HG03064 (cell line): Measurements from ENCODE around the gene TMEM185A.
"Not testable (repeated sequence)": the region's sequence is repeated elsewhere in the genome, so short reads cannot be mapped to it uniquely, and the experiment has no call there.

Experiments
- ATAC-seq: cut with Tn5 transposase; IDR thresholded peaks from one replicate; pipeline ENCODE4 v1.9.1; 2021; ENCODE audit warnings: low read depth; ENCODE audit not compliant: unreplicated experiment

TMEM185A gene

DNA sequence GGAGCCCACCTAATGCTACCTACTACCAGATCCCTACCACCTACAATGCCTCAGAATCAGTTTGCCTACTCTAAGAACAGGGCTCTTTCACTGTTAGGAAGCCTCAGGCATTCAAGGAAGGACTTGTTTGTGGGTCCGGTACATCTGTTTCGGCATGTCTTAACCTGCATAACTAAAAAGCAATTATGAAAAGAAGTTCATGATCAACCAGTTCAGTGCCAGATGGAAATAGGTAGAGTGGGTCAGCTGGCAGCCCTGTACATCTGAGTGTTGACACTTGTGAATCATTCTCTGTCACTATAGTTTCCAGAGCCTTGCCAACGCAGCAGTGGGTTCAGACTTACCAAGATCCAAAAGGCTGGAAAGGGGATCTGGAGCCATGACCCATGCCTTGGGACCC is 3.3 kb downstream of the TMEM185A start:
- no peak for ATAC-seq

DNA sequence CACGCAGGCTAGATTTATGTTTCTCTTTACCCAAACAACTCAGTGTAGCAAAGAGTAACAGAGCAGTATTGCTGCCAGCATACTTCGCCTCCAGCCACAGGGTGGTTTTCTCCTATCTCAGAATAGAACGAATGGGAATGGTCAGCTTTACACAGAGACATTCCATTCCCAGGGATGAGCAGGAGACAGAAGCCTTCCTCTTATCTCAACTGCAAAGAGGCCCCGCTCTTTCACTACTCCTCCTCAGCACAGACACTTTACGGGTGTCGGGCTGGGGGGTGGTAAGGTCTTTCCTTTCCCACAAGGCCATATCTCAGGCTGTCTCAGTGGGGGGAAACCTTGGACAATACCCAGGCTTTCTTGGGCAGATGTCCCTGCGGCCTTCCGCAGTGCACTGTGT is 4.8 kb downstream of the TMEM185A start:
- not testable (repeated sequence) for ATAC-seq

DNA sequence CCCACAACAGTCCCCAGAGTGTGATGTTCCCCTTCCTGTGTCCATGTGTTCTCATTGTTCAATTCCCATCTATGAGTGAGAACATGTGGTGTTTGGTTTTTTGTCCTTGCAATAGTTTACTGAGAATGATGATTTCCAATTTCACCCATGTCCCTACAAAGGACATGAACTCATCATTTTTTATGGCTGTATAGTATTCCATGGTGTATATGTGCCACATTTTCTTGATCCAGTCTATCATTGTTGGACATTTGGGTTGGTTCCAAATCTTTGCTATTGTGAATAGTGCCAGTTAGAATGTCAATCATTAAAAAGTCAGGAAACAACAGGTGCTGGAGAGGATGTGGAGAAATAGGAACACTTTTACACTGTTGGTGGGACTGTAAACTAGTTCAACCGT is 11.9 kb downstream of the TMEM185A start:
- ATAC-seq: not testable (repeated sequence)

DNA sequence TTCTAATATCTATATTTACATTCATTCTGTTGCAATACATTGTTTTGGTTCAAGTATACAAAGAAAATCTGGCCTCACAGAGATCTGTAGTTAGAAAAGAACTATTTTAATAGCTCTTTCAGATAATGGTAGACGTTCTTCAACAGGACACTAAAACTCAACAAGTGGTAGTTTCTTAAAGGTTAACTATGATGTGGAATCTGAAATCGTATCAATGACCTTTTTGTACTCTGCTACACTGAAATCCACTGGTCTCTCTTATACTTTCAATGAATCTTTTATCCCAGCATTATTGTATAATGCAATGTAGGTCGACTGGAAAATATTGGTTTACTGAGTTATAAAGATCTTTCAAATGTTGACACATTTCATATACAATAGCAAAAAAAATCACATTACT is 12.7 kb downstream of the TMEM185A start:
- ATAC-seq: no peak

DNA sequence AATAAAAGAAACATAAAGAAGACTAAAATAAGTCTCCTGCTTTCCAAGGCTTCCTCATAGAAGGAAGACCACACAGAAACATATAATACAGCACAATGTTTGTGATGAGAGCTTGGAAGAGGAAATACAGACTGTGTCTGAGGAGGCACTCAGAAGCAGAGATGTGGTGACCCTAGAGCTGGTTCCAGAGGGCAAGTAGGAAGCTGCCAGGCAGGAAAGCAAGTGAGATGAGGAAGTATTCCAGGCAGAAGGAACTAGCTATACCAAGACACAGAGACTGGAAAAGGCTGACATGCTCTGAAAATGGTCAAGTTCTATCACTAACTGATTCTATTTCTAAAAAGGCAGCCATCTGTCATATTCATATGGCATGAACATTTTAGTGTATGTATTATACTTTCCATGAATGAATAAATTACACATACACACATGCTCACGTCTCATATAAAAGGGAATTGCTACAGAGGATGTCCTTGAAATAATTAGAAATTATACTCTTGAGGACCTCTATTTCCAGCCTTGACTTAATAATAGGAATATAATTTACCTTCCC is 19.9 kb downstream of the TMEM185A start:
- ATAC-seq: no peak

DNA sequence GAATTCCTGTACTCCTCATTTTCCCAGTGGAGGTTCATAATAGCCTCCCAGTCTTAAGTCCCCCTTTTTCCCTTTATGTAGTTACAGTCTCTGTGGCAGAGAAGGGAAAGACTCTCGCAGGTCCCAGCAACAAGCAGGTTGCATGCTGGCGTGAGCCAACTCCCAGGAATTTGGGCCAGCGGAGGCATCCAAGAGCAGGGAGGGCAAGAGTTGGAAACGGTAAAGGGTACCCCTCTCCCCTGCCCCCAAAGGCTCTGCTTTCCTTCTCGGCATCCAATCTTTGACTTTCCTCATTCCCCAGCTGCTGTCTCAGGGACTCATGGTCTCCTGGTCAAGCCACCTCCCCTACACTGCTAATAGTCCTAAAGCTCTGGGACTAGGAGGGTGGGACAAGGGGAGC is 21.1 kb downstream of the TMEM185A start:
- no peak for ATAC-seq

DNA sequence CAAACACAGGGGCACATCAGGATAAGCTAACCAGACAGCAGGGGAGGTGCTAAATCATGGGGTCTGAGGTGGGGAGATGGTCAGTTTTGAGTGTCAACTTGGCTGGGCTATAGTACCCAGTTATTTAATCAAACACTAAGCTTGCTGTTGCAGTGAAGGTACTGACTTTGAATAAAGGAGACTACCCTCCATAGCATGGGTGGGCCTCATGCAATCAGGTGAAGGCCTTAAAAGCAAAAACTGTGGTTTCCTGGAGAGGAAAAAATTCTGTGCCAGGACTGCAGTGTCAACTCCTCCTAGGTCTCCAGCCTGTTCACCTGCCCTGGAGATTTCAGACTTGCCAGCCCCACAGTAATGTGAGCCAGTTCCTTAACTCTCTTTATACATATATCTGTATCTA is 23.9 kb downstream of the TMEM185A start:
- no peak for ATAC-seq

DNA sequence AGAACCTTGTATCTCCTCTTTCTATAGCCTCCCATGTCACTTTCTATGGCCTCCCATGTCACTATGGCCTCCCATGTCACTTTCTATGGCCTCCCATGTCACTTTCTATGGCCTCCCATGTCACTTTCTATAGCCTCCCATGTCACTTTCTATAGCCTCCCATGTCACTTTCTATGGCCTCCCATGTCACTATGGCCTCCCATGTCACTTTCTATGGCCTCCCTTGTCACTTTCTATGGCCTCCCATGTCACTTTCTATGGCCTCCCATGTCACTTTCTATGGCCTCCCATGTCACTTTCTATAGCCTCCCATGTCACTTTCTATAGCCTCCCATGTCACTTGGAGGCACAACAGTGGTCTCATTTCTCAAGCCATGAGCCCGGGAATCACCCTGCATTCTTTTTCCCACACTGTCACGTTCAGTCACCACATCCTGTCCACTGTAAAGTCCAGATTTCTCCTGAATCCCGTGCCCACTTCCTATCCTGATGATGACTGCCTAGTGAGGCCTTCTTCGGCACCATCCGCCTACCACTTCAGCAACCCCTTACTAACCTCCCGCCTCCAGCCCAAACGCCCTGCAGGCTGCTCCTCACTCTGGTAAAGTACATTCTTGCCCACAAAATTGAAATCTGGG is 26.2 kb downstream of the TMEM185A start:
- ATAC-seq: not testable (repeated sequence)

DNA sequence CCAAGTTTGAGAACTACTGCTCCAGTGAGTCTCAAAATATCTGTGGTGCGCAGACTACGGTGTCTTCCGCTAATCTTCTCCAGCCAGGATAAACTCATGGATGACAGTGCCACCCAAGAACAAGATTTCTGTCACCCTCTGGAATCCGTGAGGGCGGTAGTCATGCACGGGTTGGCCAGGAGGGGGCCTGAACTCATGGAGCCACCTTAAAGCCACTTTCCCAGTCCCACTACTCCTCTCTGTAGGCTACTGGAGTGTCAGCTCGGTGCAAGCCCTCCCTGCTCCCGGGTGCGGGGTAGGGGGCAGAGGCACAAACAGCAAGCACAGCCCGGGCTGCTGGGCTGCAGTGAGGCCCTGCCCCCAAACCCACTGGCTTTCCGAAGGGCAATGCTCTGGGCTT is 33.0 kb downstream of the TMEM185A start:
- not testable (repeated sequence) for ATAC-seq

DNA sequence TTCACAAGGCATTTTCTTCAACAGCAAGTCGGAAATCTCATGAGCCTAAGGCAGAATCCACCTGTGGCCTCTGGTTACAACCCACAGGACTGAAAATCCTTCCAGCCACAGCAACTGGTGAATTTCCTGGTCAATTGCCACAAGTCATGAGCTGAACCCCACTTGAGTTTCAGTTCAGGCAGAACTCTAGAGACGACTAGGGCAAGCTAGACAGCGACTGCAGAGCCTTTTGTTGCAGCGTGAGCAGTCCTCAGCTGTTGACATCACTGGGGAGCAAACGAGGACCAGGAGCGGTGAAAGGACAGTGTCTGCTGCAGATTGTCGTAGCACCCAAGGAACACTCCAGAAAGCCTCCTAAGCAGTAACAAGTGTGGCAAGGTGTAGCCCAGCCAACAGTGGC is 35.6 kb downstream of the TMEM185A start:
- not testable (repeated sequence) for ATAC-seq

DNA sequence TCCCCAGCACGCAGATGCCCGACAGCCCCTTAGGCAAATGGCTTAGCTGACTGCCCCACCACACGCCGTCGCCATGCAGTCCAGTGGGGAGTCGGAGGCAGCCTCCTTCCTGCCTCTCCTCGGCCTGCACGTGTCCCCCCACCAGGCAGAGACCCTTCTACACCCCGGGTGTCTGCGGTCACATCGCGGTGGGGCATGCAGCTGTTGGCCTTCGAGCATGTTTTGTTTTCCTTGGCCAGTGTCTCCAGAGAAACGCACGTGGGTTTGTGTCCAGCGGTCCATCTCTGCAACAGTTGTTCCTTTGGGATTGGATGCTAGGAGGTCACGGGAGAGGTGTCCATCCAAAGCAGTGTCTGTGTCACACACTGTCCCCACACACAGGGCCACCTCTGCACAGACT is 36.4 kb downstream of the TMEM185A start, which contains the start of gene HSFX2:
Gene HSFX2 (minus strand): TSS at position 101 of the 400 bp plus-strand sequence. CDS start 614 bp downstream, outside the sequence.
- not testable (repeated sequence) for ATAC-seq

DNA sequence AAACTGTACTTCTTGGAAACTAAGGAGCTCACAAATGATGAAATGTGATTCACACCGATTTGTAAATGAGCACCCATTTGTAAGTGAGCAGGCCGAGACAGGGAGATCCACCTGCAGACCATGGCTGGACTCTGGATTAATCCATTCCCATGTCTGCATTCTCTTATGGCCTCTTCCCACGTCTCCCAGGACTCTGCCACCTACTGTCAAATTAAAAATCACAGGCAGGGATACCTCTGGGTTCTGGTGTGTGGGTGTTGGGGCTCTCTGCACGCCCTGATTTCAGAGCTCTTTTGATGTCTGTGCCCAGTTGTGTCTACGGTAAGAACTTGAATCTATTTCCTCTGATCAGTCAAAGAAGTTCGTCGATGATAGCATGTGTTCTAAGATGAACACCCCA is 40.6 kb downstream of the TMEM185A start:
- not testable (repeated sequence) for ATAC-seq

DNA sequence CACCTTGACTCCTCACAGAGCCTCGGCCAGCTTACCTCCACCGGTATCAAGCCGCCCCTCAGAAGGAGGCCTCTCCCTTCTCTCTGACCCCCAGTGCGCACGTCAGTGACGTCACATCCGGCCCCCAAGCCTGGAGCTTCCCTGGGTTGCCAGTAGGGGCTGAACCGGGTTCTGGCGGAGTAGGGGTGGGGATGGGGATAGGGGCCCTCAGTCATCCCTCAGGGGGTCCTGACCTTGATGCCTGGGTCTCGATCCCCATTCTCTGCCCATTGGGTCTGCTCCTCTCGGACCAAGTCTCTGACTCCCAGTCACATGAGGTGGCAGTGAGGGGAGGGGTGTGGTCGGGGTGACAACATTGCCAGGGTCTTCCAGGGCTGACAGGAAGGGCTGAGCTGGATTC is 44.2 kb downstream of the TMEM185A start, which contains the start of gene MAGEA9B:
Gene MAGEA9B (minus strand): TSS at position 101 of the 400 bp plus-strand sequence. CDS start 4,280 bp downstream, outside the sequence.
- ATAC-seq: not testable (repeated sequence)

DNA sequence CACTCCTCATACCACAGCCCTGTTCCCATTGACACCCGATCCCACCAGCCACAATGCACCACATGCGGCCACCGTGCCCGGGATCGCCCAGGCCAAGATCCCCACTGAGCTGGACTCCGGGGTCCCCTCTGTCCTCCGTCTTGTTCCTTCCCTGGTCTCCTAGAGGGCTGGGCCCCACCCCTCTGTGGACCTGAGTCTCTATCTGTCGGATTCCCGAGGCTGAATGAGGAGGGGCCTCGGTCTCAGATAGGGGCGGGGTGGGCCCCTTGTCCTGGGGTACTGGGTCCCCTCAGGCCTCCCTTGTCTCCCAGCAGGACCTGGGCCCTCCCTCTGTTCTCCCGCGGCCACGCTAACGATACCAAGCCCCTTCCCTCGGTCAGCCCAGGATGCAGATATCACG is 46.0 kb downstream of the TMEM185A start:
- not testable (repeated sequence) for ATAC-seq

DNA sequence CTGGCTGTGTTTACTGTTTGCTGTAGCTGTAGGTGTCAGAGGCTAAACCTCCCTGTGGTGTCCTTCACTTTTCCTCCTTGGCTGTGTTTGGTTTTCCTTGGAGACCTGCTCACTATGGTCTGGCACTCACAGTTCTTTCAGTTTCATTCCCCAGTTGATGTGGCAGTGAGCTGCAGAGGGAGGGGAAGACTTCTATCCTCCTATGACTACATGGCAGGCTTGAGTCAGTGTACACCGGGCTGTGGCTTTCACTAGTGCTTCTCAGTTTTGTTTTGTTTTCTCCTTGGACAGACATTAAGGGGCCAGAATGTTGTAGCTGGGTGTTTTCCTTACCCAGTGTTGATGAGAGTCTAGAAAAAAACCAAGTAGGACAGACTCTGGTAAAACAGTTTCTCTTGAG is 58.1 kb downstream of the TMEM185A start:
- peak; percentile 99 for ATAC-seq

DNA sequence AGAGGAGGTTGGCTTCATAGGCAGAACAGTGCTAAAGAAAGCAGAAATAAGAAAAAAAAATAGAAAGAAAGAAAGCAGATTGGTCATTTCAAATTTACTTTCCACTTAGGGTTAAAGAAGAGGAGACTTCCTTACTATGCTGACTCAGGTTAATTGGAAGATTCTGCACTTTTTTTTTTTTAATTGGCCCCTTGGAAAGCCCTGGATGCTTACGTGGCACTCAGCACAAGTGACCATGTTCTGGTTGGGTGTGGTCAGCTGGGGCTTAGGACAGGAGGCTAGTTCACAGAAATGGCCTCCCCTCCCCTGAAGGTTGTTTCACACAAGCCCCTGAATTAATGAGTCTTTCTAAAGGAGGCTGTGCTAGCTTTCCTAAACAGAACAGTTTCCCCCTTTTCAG is 58.8 kb downstream of the TMEM185A start:
- no peak for ATAC-seq

DNA sequence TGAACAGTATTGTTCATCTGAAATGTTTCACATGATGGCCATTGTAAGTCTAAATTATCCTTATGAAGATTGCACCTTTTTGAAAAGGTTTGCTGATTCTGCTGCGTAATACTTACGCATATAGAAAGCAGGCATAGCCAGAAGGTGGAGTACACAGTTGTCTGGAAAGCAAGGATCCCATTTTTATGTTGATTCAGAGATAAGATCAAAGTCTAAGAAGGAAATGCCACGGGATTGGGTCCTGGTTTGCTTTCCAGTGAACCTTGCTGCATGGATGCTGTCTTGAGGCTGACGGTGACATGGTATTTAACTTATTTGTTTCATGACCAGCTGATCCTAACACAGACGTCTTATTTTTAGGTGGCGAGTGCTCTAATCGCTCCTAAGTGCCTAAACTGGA is 59.8 kb downstream of the TMEM185A start:
- ATAC-seq: no peak

DNA sequence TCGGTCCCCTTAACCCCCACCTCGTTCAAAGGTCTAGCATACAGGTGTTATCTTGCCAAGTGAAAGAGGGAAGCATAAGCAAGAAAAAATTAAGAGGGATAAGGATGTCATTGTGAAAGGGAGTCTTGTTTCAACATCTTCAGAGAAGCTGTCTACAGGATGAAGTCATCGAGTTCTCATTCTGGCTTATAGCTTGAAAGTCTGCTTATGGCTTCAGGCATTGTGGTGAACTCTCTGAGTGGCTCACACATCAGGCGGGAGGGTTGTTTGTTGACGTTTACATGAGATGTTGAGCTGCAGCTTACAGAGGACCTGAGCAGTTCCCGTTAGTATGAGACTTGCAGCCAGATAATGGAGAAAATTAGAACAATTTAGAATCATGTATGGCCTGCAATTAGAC is 60.9 kb downstream of the TMEM185A start:
- ATAC-seq: no peak

DNA sequence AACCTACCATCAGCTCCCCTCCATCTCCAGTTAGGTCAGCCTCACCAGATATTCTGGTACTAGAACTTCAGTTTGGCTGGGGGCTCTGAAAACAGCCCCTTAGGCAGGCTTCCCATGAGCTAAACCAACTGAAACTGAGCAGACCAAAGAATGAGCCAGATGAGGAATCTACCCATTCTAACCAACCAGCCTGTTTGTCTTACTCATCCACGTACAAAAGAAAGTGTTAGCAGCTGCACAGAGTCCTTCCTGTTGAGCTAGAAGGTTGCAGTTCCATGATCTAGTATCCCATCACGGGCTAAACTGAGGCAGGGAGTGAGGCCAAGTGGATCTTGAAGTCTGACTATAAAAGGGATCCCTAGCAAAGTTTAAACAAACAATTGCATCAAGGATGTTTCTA is 61.8 kb downstream of the TMEM185A start:
- no peak for ATAC-seq

DNA sequence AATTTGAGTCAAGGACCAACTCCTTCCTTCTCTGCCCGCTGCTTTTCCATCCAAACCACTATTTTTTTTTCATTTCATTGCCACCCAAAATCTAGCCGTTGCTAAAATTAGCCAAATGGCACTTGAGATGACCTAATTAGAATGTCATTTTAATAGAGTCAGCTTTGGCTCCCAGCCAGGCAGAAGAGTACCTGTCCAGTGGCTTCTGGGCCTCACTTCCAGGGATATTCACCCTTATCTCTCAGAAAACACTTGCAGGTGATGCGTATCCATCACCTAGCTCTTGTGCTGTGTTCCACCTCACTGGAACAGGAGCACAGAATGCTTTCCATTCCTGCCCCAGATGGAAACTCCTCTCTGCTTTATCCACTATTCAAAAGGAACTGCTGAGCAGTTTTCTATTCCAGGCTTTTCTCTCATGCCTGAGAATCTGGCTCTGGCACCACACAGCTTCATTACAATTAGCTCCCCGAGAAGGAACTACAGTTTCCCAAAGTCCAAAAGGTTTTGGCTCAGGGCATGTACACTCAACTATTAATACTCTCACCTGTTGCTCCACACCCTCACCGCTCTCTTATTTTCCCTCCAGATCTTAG is 62.8 kb downstream of the TMEM185A start:
- ATAC-seq: no peak

DNA sequence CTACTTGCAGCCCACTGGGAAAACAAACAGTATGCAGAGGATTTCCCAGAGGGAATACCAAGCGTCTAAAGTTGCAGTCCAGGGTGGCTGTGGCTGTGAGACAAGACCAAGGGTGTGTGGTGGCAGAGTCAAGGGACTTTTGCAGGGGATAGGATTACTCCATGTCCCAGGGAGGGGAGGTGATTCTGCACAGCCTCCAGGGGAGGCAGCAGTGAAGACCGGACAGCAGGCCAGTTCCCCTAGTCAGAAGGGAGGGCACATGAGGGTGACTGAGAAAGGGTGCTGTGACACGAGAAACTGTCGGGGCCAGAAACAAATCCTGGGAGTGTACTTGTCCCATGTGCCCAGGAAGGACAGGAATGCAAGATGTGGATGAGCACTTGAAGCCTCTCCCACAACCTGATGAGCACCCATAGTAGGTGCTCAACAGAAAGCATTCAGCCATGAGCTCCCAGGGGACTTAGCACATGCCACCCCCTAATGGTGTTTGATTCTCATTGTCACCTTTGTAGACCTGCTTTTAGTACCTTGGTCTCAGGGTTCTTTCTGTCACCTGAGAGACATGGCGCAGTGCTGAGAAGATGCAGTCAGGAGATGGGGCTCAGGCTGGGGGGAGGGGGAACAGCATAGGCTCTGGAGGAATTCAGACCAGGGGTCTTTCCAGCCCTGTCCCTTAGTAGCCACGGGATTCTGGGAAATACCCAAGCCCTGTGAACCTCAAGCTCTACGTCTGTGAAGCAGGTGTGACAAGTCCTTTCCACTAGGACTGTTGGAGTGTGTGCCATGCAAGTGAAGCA is 63.8 kb downstream of the TMEM185A start:
- no peak for ATAC-seq
